Nephron (organoid): ENCODE results near the gene SRPK3.
"Not testable (repeated sequence)": the region's sequence is repeated elsewhere in the genome, so short reads cannot be mapped to it uniquely, and the experiment has no call there.

ENCODE experiments used
- H3K27ac Mint-ChIP-seq, 3 experiments: 2 replicates each; pipeline ENCODE4 v1.8.0; 2020; ENCODE audit warnings: mixed read lengths in 3 of 3, mild to moderate bottlenecking in 2 of 3, moderate library complexity in 1 of 3
- H3K27me3 Mint-ChIP-seq: 2 replicates; pipeline ENCODE4 v1.8.0; 2021; ENCODE audit warnings: low read depth, mild to moderate bottlenecking, moderate library complexity, mixed read lengths
- H3K36me3 Mint-ChIP-seq: 2 replicates; pipeline ENCODE4 v1.8.0; 2020; ENCODE audit warnings: low read depth, mixed read lengths
- H3K4me1 Mint-ChIP-seq: 2 replicates; pipeline ENCODE4 v1.8.0; 2020; ENCODE audit warnings: mixed read lengths
- H3K4me3 Mint-ChIP-seq, 3 experiments: 2 replicates each; pipeline ENCODE4 v1.8.0; 2020; ENCODE audit warnings: mild to moderate bottlenecking in 3 of 3, mixed read lengths in 3 of 3, moderate library complexity in 2 of 3
- H3K9me3 Mint-ChIP-seq: 2 replicates; pipeline ENCODE4 v1.8.0; 2020; ENCODE audit warnings: mixed read lengths
- TF ChIP-seq, protein P1 (sequence below), 3 experiments: fragments of 200-600 bp; sonication (generic); IDR thresholded peaks; one replicate each; pipeline ENCODE4 v1.5.0; 2021; ENCODE audit warnings: antibody characterized with exemption in 3 of 3; ENCODE audit not compliant: unreplicated experiment in 3 of 3

SRPK3 gene

GRCh38 chrX:153739754-153740486, 40.9 kb upstream of the SRPK3 start:
- TF ChIP-seq, protein P1, sequence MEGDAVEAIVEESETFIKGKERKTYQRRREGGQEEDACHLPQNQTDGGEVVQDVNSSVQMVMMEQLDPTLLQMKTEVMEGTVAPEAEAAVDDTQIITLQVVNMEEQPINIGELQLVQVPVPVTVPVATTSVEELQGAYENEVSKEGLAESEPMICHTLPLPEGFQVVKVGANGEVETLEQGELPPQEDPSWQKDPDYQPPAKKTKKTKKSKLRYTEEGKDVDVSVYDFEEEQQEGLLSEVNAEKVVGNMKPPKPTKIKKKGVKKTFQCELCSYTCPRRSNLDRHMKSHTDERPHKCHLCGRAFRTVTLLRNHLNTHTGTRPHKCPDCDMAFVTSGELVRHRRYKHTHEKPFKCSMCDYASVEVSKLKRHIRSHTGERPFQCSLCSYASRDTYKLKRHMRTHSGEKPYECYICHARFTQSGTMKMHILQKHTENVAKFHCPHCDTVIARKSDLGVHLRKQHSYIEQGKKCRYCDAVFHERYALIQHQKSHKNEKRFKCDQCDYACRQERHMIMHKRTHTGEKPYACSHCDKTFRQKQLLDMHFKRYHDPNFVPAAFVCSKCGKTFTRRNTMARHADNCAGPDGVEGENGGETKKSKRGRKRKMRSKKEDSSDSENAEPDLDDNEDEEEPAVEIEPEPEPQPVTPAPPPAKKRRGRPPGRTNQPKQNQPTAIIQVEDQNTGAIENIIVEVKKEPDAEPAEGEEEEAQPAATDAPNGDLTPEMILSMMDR (IDR thresholded peaks at IDR 0.05; ENCODE audit: unreplicated experiment in 3 of 3) = no peak
- H3K9me3 Mint-ChIP-seq = peaks cover 9% of the 10 kb centered on the region

GRCh38 chrX:153740631-153741222, 40.1 kb upstream of the SRPK3 start:
- no peak overlapping the region for H3K27ac Mint-ChIP-seq
- peaks cover 3% of the 10 kb centered on the region for H3K36me3 Mint-ChIP-seq
- H3K9me3 Mint-ChIP-seq = peaks cover 3% of the 10 kb centered on the region
- peaks cover 3% of the 10 kb centered on the region for H3K27me3 Mint-ChIP-seq
- TF ChIP-seq, protein P1 (IDR thresholded peaks at IDR 0.05; ENCODE audit: unreplicated experiment in 3 of 3) = no peak
- H3K4me3 Mint-ChIP-seq = no peak overlapping the region
- H3K4me1 Mint-ChIP-seq = no peaks in the 10 kb centered on the region

More at GRCh38 chrX:153739754-153740486, 40.9 kb upstream of the SRPK3 start:
- peaks cover 2% of the 10 kb centered on the region for H3K27me3 Mint-ChIP-seq
- no peak overlapping the region for H3K27ac Mint-ChIP-seq
- no peaks in the 10 kb centered on the region for H3K4me1 Mint-ChIP-seq
- H3K4me3 Mint-ChIP-seq = no peak overlapping the region
- peaks cover 10% of the 10 kb centered on the region for H3K36me3 Mint-ChIP-seq

DNA sequence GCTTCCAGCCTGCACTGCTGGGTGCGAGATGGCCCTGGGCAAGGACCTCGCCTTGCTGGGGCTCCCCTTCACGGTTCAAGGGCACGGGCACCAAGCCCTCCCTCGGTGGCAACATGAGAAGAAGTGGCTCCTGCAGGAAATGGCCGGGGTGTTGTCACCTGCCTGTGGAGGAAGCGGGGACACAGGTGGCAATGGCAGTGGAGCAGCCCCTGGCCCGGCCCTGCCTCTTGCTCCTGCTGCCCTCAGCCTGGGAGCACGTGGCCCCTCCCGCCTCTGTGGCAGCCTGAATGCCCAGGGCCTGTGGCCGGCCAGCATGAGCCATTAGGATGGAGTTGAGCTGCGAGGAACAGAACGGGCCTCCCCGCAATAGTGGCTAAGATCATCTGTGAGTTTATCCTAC, 39.4 kb upstream of the SRPK3 start:
- TF ChIP-seq, protein P1 (IDR thresholded peaks at IDR 0.05; ENCODE audit: unreplicated experiment in 3 of 3) = no peak
- no peak overlapping the region for H3K27ac Mint-ChIP-seq
- peaks cover 3% of the 10 kb centered on the region for H3K27me3 Mint-ChIP-seq
- H3K36me3 Mint-ChIP-seq = peaks cover 3% of the 10 kb centered on the region
- no peak overlapping the region for H3K4me3 Mint-ChIP-seq
- H3K4me1 Mint-ChIP-seq = no peaks in the 10 kb centered on the region
- H3K9me3 Mint-ChIP-seq = peaks cover 7% of the 10 kb centered on the region

DNA sequence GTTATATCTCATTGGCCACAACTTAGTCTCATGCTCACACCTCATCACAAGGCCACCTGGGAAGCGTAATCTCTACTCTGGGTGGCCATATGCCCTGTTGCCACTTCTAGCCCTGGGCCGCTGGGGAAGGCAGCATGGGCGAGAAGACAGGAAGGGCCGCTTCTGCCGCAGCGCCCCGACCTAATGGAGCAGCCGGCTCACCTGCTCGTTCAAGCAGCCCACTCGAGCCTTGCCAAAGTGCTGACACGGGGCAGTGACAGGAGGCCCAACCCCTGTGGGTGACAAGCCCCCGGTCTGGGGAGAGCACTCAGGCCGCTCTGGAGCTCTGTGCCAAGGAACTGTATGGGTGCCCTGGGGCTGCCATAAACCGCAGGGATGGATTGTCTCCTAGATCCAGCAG, 38.7 kb upstream of the SRPK3 start:
- H3K4me3 Mint-ChIP-seq, H3K4me1 Mint-ChIP-seq, H3K36me3 Mint-ChIP-seq, H3K27me3 Mint-ChIP-seq, H3K27ac Mint-ChIP-seq, H3K9me3 Mint-ChIP-seq: not testable (repeated sequence)

GRCh38 chrX:153742796-153743467, 37.9 kb upstream of the SRPK3 start:
- H3K36me3 Mint-ChIP-seq, H3K4me3 Mint-ChIP-seq, H3K9me3 Mint-ChIP-seq, H3K4me1 Mint-ChIP-seq, H3K27ac Mint-ChIP-seq, H3K27me3 Mint-ChIP-seq: not testable (repeated sequence)

DNA sequence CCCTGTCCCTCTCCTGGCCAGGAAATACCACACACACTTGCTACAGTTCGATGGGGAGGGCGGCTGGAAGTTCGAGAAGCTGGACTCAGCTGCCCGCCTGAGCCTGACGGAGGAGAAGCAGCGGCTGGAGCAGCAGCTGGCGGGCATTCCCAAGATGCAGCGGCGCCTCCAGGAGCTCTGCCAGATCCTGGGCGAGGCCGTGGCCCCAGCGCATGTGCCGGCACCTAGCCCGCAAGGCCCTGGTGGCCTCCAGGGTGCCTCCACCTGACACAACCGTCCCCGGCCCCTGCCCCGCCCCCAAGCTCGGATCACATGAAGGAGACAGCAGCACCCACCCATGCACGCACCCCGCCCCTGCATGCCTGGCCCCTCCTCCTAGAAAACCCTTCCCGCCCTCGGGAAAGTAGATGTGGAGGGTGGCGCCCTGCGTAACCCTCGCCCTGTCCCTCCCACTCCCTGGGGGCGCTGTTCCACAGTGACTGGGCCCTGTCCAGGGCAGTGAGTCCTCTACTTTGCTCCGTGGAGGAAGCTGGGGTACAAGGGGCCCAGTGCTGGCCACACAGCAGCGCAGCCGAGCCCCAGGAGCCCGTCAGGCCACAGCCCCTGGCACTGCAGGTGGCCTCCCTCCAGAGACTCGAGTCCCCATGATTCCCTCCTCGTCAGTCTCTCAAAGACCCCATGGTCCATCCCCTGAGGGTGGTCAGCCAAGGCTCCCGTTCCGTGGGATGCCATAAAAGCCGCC, 37.2 kb upstream of the SRPK3 start:
- H3K4me1 Mint-ChIP-seq, H3K36me3 Mint-ChIP-seq, H3K9me3 Mint-ChIP-seq, H3K27me3 Mint-ChIP-seq, H3K27ac Mint-ChIP-seq: not testable (repeated sequence)
- H3K4me3 Mint-ChIP-seq = peak overlapping the region in 2 of 3 experiments; percentile 9 to 46
